ENCODE results near the gene ACACB. TPM values are rescaled to one million over a fixed set of nuclear protein-coding genes. Genes with fewer than 3 reads are reported as not detected.

The ACACB gene
- total RNA-seq, 1 donor from 2014 or later = 1.7 TPM

DNA sequence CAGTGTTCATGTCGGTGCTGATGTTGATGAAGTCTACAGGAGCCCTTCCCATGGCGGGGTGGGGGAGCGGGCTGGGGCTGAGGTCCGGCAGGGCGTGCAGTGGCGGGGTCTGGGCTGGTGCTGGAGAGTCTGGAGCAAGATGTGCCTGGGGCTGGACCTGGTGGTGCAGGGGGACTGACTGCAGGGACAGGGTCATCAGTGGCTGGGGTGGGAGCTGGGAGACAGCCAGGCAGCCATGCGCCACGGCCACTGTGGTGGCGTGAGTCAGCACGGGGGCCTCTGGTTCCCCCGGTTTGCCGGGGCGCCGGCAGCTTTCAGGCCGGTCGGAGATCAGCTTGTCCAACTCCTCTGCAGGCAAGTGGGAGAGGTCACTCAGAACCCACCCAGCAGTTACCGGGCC lies 165.1 kb downstream of the ACACB start:
- Mint-ChIP-seq H3K36me3 (ENCODE audit: low read depth, unreplicated experiment) (no peaks in the 10 kb centered on the region), H3K4me3 (ENCODE audit: unreplicated experiment) (no peak overlapping the region), H3K27ac (ENCODE audit: unreplicated experiment) (no peak overlapping the region), H3K27me3 (ENCODE audit: unreplicated experiment) (peaks cover 7% of the 10 kb centered on the region), H3K4me1 (ENCODE audit: unreplicated experiment) (no peaks in the 10 kb centered on the region), H3K9me3 (ENCODE audit: unreplicated experiment) (no peaks in the 10 kb centered on the region)
- DNase-seq (ENCODE audit: low spot score) = no peak
- TF ChIP-seq, protein P1, sequence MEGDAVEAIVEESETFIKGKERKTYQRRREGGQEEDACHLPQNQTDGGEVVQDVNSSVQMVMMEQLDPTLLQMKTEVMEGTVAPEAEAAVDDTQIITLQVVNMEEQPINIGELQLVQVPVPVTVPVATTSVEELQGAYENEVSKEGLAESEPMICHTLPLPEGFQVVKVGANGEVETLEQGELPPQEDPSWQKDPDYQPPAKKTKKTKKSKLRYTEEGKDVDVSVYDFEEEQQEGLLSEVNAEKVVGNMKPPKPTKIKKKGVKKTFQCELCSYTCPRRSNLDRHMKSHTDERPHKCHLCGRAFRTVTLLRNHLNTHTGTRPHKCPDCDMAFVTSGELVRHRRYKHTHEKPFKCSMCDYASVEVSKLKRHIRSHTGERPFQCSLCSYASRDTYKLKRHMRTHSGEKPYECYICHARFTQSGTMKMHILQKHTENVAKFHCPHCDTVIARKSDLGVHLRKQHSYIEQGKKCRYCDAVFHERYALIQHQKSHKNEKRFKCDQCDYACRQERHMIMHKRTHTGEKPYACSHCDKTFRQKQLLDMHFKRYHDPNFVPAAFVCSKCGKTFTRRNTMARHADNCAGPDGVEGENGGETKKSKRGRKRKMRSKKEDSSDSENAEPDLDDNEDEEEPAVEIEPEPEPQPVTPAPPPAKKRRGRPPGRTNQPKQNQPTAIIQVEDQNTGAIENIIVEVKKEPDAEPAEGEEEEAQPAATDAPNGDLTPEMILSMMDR (IDR thresholded peaks at IDR 0.05; ENCODE audit: unreplicated experiment) = no peak

DNA sequence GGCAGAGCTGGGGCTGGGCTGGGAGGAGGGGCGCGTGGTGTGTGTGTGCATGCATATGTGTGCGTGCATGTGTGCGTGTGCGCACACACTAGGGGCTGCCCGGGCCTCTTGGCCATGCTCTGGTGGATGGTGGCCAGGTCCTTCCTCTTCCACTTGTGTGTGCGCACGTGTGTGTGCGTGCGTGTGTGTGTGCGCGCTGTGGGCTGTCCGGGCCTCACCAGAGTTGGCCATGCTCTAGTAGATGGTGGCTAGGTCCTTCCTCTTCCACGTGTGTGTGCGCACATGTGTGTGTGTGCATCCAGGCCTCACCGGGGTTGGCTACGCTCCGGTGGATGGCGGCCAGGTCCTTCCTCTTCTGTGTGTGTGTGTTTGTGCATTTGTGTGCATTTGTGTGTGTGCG lies 168.0 kb downstream of the ACACB start:
- Mint-ChIP-seq H3K36me3 (ENCODE audit: low read depth, unreplicated experiment) (no peaks in the 10 kb centered on the region), H3K27me3 (ENCODE audit: unreplicated experiment) (peaks cover 7% of the 10 kb centered on the region), H3K27ac (ENCODE audit: unreplicated experiment) (no peak overlapping the region), H3K4me1 (ENCODE audit: unreplicated experiment) (no peaks in the 10 kb centered on the region), H3K4me3 (ENCODE audit: unreplicated experiment) (no peak overlapping the region), H3K9me3 (ENCODE audit: unreplicated experiment) (no peaks in the 10 kb centered on the region)
- DNase-seq (ENCODE audit: low spot score) = no peak
- TF ChIP-seq, protein P1 (IDR thresholded peaks at IDR 0.05; ENCODE audit: unreplicated experiment) = no peak

DNA sequence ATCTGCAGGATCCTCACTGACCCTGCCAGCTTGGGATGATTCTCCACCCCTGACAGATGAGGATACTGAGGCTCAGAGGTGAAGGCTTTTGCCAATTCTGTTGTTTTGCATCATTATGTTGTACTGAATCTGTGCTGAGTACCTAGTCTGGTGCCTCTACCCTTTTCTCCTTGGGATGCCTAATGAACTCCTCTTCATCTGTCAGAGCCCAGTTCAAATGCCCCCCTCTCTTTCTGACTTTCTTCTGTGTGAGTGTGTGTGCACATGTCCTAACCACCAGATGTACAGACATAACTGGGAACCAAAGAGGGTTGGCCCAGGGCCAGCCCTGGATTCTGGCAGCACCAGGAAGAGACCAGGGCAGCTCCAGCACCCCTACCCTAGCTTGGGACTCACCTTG lies 169.9 kb downstream of the ACACB start:
- DNase-seq (ENCODE audit: low spot score) = no peak
- Mint-ChIP-seq H3K36me3 (ENCODE audit: low read depth, unreplicated experiment) (no peaks in the 10 kb centered on the region), H3K4me3 (ENCODE audit: unreplicated experiment) (no peak overlapping the region), H3K27me3 (ENCODE audit: unreplicated experiment) (peaks cover 10% of the 10 kb centered on the region), H3K9me3 (ENCODE audit: unreplicated experiment) (no peaks in the 10 kb centered on the region), H3K4me1 (ENCODE audit: unreplicated experiment) (no peaks in the 10 kb centered on the region), H3K27ac (ENCODE audit: unreplicated experiment) (no peak overlapping the region)
- TF ChIP-seq, protein P1 (IDR thresholded peaks at IDR 0.05; ENCODE audit: unreplicated experiment) = no peak

DNA sequence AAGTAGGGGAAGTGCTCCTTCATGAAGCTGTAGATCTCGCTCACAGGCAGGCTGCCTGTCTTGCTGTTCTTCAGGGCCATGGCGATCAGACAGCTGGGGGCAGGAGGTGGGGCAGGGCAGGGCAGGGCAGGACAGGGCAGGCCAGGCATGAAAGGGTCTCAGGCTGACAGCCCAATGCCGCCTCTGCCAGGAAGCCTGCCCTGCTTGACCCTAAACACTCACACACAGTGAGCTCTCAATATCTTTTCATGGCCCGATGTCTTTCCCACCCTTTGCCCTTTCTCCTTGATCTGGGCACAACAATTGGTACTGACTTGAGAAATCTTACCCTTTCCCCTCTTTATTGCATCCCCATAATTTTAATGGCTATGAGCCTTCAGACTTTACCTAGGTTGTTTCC lies 170.3 kb downstream of the ACACB start:
- no peak overlapping the region for H3K27ac Mint-ChIP-seq (ENCODE audit: unreplicated experiment)
- no peak for DNase-seq (ENCODE audit: low spot score)
- TF ChIP-seq, protein P1 (IDR thresholded peaks at IDR 0.05; ENCODE audit: unreplicated experiment) = no peak
- H3K27me3 Mint-ChIP-seq (ENCODE audit: unreplicated experiment) = peaks cover 10% of the 10 kb centered on the region
- no peaks in the 10 kb centered on the region for H3K4me1 Mint-ChIP-seq (ENCODE audit: unreplicated experiment)
- H3K36me3 Mint-ChIP-seq (ENCODE audit: low read depth, unreplicated experiment) = no peaks in the 10 kb centered on the region
- no peaks in the 10 kb centered on the region for H3K9me3 Mint-ChIP-seq (ENCODE audit: unreplicated experiment)
- no peak overlapping the region for H3K4me3 Mint-ChIP-seq (ENCODE audit: unreplicated experiment)

DNA sequence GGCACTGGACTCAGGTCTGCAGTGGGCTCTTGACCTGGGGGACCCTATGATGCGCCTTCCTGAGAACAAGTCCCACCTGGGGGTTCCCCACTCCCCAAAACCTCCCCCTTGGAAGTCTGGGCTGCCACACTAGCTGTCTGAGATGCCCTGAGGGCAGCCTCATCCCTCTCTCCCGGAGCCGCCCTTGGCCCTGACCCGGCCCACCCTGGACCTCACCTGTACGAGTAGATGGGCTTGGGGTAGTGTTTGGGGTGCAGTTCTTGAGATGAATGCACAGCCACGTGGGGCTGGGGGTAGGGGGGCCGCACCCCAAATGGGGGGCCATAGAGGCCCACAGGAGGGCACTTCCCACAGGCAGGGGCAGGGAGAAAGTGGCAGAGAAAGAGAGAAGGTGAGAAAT lies 170.8 kb downstream of the ACACB start:
- DNase-seq (ENCODE audit: low spot score) = no peak
- Mint-ChIP-seq H3K36me3 (ENCODE audit: low read depth, unreplicated experiment) (no peaks in the 10 kb centered on the region), H3K27me3 (ENCODE audit: unreplicated experiment) (peaks cover 10% of the 10 kb centered on the region), H3K4me3 (ENCODE audit: unreplicated experiment) (no peak overlapping the region), H3K9me3 (ENCODE audit: unreplicated experiment) (no peaks in the 10 kb centered on the region), H3K27ac (ENCODE audit: unreplicated experiment) (no peak overlapping the region), H3K4me1 (ENCODE audit: unreplicated experiment) (no peaks in the 10 kb centered on the region)
- TF ChIP-seq, protein P1 (IDR thresholded peaks at IDR 0.05; ENCODE audit: unreplicated experiment) = no peak
